Loucy (cell line): ENCODE results near the gene PATE2.

Source experiments
- CTCF ChIP-seq: fragments of 200-600 bp; sonication (generic); conservative IDR thresholded peaks from 2 replicates; pipeline ENCODE4 v1.5.1; 2014; ENCODE audit warnings: mild to moderate bottlenecking, antibody characterized with exemption, low read length
- EZH2phosphoT487 ChIP-seq: fragments of 200-600 bp; IDR thresholded peaks from 2 replicates; pipeline ENCODE4 v1.6.1; 2018; ENCODE audit warnings: antibody characterized with exemption, mild to moderate bottlenecking, moderate library complexity, borderline replicate concordance

DNA sequence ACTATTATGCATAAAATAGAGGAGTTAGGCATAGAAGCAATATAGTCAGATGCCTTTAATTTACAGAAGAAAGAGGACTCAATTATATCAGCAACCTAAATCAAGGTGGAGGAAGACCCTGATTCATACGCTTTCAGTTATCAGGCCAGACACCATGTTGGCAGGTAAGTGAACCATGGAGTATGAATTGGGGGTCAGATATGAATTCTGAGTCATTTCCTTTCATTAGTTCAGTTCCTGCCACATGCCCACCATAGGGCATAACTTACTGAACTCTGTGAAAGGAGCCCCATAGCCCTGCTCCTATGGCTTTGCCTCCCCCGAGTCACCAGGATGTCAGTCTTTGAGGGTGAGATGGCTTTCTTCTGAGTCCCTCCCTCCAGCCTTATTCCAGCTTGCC lies 15.1 kb downstream of the PATE2 start:
- no peak for TF ChIP-seq CTCF
- TF ChIP-seq EZH2phosphoT487, result no peak
